GM12878 (cell line): ENCODE results near the gene ADAP1. TPM values are rescaled to one million over a fixed set of nuclear protein-coding genes. Genes with fewer than 3 reads are reported as not detected.

Source experiments
- ATF7 ChIP-seq: fragments of 450-650 bp; IDR thresholded peaks from 2 replicates; pipeline ENCODE4 v1.6.1; 2016; ENCODE audit warnings: low read depth, mild to moderate bottlenecking
- CHD2 ChIP-seq: IDR thresholded peaks from 2 replicates; pipeline ENCODE4 v1.6.1; 2011; ENCODE audit warnings: low read depth, low read length, improper control_type of control experiment, borderline replicate concordance
- IRF3 ChIP-seq: fragments of 450-650 bp; IDR thresholded peaks from 2 replicates; pipeline ENCODE4 v1.6.1; 2014; ENCODE audit warnings: mild to moderate bottlenecking
- NFYA ChIP-seq: IDR thresholded peaks from 2 replicates; pipeline ENCODE4 v1.6.1; 2011; ENCODE audit warnings: low read depth, mild to moderate bottlenecking, low read length, improper control_type of control experiment, borderline replicate concordance
- NR2C2 ChIP-seq: IDR thresholded peaks from 2 replicates; pipeline ENCODE4 v1.6.1; 2011; ENCODE audit warnings: borderline replicate concordance, low read depth; ENCODE audit not compliant: control insufficient read depth, insufficient read length
- RUNX3 ChIP-seq: IDR thresholded peaks from 2 replicates; pipeline ENCODE4 v1.6.1; 2012; ENCODE audit warnings: low read length, inconsistent platforms
- ZBTB40 ChIP-seq: fragments of 450-650 bp; IDR thresholded peaks from 2 replicates; pipeline ENCODE4 v1.6.1; 2016; ENCODE audit warnings: mild to moderate bottlenecking, moderate library complexity, borderline replicate concordance
- ZZZ3 ChIP-seq: IDR thresholded peaks from 2 replicates; pipeline ENCODE4 v1.6.1; 2011; ENCODE audit warnings: low read depth; ENCODE audit not compliant: control insufficient read depth, insufficient read length
- polyA plus RNA-seq, 11 experiments: library from polyadenylated mRNA; depleted of rRNA in 4 of 11; unstranded in 6 of 11; stranded (reverse) in 5 of 11; fragments of >200 nt; fragmentation: Nextera tagmentation in 4 of 11; fragmentation: Illumina TruSeq in 1 of 11; extraction: Ambion mirVana in 4 of 11; extraction: Trizol in 1 of 11; gene quantifications; 1 replicate in 1 of 11; 2 replicates in 10 of 11; pipeline versions ENCODE4 v1.2.1 to v1.2.3, GENCODE V29; 2011 to 2016; ENCODE audit warnings: inconsistent platforms in 2 of 11, missing spikeins in 2 of 11, low read depth in 1 of 11
- total RNA-seq, 4 experiments: library from RNA; depleted of rRNA in 3 of 4; stranded (reverse); fragments of >200 nt in 3 of 4; fragmentation: Illumina TruSeq in 1 of 4; extraction: Trizol in 1 of 4; gene quantifications; 2 replicates each; pipeline versions ENCODE4 v1.2.1 to v1.2.3, GENCODE V29; 2013 to 2021

ADAP1 gene
- total and polyA plus RNA-seq, 10 of the 15 experiments (the other 5 are each of a cell fraction or from before 2014, with no cell fraction given) = 0.22 to 44.2 (median 22.0) TPM; not detected in 1

GRCh38 chr7:974820-975681 lies 20.6 kb upstream of the ADAP1 start, which contains the start of gene COX19 (continued):
- no peak for TF ChIP-seq ZBTB40
- TF ChIP-seq ATF7 = no peak
- TF ChIP-seq ZZZ3 = no peak
- TF ChIP-seq NFYA = no peak
- TF ChIP-seq IRF3 = no peak
- no peak for TF ChIP-seq CHD2
- TF ChIP-seq RUNX3 = no peak
- peak; percentile 95 for TF ChIP-seq NR2C2
